Measurements from ENCODE around the gene TATDN2.
A peak's percentile ranks its signal among the peaks of the same experiment; 100 is the strongest.
"Not testable (repeated sequence)": the region's sequence is repeated elsewhere in the genome, so short reads cannot be mapped to it uniquely, and the experiment has no call there.

TATDN2 gene

DNA sequence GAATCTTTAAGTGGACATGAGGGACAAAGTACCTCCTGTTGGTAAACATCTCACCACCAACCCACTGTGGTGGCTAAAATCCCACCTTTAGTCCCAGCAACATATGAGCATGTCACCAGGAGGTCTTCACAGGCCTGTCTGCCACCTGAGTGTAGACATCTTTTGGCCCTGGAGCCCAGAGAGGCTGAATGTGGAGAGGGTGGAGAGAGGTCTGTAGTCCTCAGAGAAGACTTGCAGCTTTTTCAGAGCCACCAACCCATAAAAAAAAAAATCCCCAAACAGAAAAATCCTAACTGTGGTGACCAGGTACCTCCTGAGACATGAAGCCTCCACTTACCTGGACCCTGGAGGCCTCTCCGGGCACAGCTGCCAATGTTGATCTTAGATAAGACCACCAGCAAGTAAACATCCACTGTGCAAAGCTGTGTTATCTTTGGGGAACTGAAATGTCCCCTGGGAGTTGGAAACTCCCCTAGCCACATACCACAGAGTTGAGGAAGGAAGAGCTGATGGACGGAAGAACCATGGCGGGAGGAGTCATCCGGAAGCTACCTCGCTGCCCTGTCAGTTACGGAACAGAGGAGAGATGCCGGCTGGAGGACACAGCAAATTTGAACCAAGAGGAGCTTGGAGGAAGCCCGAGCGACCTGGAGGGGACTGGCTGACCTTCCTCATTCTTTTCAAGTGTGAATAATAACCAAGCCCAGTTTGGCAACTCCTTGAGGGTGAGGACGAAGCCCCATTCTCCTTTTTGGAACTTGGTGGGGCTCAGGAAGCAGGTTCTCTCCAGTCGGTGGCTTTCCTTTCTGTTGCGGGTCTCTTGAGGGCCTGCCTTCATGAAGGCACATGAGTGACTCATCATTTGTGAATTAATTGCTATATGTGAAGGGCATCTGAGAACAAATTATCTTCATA, 44.5 kb downstream of the TATDN2 start, which contains the start of gene GHRL:
Gene GHRL (minus strand): TSS at position 443 of the 915 bp plus-strand sequence. CDS start 2,767 bp downstream, outside the sequence.
- DNase-seq: peak; percentile 20

DNA sequence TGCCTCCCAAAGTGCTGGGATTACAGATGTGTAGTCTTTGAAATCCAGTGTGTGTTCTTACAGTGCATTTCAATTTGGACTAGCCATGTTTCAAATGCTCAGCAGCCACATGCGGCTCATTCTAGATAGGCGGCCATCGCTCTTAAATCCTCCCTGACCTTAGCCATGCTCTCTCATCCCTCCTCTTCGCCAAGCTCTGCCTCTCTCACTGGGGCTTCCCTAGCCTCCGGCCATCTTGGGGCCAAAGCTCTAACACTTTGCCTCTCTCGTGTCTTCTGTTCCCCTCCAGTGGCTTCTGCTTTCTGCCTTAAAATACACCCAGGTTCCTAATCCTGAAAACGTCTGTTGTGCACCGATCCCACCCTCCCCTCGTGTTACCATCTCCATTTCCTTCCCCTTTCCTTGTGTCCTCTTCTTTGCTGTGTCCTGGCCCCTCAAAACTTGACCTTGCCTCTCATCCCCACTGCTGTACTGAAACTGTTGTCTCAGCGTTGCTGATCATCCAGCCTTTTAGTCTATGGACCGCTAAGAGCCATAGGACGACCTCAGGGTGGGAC, 45.8 kb downstream of the TATDN2 start:
- no peak for DNase-seq

DNA sequence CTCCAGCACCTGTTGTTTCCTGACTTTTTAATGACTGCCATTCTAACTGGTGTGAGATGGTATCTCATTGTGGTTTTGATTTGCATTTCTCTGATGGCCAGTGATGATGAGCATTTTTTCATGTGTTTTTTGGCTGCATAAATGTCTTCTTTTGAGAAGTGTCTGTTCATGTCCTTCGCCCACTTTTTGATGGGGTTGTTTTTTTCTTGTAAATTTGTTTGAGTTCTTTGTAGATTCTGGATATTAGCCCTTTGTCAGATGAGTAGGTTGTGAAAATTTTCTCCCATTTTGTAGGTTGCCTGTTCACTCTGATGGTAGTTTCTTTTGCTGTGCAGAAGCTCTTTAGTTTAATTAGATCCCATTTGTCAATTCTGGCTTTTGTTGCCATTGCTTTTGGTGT, 49.8 kb downstream of the TATDN2 start:
- not testable (repeated sequence) for DNase-seq

DNA sequence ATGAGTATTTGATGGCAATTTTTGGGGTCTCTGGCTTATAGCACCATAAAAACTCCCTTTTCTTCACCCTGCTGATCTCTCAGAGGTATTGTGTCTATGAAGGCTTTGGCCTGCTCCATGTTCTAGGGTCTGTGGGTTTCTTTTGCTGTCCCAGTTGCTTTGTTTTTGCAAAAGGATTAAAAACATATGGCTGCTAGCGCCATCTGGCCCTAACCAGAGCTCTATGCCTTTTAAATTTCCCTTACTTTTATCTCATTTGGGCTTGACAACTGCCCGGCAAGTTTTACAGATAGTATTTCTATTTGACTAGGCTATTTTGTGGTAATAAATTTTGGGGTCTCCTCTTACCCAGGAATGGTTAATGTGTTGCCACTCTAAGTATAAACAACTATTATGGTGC, 50.9 kb downstream of the TATDN2 start:
- DNase-seq: no peak

DNA sequence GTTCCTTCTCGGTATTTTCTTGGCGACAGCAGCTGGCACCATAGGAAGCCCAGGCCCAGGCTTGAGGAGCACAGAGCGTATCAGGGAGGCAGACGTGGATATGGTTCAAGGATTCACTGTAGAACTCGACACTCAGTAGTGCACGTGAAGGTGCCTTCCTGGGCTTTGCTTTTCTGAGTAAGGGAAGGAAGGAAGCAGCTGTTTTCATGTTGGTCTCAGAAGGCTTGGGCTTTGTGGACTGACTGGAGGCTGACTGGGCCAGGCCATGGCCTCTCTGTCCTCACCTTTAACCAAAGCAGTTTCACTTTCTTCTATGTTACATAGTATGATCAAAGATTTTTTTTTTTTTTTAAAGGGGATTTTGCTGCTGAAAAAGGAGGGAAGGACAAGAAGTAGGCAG, 51.4 kb downstream of the TATDN2 start:
- no peak for DNase-seq

DNA sequence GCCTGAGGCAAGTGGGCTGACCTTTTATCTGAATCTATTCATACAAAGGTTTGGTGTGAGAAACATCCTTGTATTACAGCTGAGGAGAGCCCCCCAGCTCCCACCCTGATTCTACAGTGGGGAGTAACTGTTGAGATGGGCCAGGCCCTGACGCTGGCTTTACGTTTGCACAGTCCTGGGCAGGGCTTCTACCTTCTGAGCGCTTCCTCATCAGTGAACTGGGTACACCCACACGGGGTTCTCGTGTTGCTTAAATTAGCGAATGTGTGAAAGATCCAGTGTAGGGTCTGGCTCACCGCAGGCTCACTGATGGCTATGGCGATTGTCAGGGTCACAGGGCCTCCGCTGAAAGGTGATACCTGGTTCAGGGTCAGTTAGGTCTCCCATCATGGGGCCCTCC, 51.8 kb downstream of the TATDN2 start:
- no peak for DNase-seq

DNA sequence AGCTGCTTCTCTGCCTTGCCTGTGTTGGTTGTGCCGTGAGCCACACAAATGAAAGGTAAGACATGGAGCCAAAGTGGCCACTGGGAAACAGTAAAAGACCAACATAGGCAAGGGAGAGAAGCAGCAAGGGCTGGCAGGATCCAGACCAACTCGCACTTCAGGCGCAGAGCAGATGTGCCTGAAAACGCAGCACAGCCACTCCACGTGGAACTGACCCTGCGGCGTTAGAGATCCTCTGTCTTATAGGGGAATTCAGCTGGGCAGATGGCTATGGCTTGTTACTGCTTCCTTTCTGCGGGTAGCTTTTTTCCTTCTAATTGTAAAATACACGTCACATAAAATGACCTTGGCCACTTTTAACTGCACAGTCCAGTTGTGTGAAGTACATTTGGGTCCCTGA, 54.8 kb downstream of the TATDN2 start:
- no peak for DNase-seq

DNA sequence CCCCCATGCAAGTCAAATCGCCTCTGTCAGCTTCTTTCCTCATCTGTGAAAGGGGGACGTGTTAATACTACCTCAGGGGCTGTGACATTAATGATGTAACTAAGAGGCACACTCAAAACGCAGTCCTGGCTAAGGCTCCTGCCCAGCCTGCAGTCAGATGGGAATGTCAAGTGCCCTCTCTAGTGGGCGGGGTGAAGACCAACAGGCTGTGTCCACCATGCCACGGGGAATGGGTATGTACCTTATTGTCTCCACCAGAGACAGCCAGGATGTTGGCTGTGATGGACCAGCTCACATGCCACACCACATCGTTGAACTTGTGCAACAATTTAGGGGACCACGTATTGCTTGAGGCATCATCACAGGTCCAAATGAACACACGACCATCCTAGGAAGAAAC, 55.5 kb downstream of the TATDN2 start:
- no peak for DNase-seq

DNA sequence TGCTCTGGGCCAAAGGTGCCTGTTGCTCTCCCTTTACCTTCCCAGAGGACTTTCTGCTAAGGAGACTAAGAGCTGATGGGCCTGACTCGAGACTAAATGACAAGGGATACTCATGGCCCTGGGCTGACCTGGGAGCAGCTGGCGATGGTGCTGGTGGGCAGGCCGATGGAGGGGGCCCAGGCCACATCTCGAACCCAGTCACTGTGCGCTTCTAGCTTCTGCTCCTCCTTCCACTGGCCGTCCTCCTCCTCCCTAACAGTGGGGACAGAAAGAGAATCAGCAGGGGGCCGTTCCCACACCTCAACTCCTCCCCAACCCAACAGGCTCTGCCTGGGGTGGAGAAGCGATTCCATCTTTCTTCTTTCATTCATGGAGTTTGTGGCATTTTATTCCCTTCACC, 56.6 kb downstream of the TATDN2 start:
- DNase-seq: no peak

DNA sequence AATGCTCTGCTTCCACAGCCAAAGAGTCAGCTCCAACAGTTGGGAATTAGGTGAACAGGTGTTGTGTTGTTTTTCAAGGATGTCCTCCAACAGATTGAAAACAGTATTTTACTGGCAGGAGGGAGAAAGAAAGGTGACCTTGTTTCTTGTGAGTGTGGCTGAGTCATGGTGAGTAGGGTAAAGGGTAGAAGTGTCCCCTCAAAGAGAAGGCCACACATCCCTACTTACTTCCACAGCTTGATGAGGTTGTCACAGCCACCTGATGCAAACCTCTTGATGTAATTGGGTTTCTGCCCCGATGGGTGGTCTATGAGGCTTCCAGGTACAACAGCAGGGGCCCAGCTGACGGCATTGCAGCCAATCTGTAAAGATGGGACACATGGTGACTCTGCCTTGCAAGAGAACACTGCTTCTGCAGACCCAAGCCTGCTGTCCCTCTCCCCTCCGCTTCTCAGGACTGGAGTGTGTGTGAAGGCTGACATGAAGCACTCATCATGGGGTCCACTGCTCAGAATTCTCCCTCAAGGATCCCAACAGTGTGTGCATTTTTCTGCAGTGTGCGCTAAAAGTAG, 57.2 kb downstream of the TATDN2 start:
- no peak for DNase-seq

DNA sequence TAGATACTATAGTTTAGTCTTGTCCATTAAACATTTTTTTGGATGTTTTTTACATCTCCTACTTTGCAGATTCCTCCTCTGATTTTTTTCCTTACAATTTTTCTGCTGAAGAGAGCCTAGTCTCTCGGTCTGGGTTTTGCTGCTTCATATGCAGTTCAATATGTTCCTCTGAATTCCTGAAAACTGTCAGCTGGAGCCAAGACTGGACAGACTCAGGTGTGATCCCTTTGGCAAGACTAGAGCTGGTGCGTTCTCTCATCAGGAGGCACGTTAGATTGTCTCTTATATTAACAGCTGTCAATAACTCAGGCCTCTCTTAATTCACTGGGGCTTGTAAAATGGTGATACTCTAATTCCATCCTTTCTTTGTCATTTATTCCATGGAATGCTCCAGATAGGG, 57.9 kb downstream of the TATDN2 start:
- no peak for DNase-seq

DNA sequence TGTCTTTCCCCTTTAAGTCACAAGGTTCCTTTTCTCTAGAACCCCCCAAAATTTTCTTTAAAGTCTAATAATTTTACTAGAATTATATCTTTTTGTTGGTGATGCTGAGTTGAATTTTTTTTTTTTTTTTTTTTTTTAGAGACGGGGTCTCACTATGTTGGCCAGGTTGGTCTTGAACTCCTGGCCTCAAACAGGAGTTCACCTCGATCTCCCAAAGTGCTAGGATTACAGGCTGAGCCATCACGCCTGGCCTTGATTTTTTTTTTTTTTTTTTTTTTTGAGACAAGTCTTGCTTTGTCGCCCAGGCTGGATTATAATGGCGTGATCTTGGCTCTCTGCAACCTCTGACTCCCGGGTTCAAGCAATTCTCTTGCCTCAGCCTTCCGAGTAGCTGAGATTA, 60.4 kb downstream of the TATDN2 start:
- DNase-seq: no peak

DNA sequence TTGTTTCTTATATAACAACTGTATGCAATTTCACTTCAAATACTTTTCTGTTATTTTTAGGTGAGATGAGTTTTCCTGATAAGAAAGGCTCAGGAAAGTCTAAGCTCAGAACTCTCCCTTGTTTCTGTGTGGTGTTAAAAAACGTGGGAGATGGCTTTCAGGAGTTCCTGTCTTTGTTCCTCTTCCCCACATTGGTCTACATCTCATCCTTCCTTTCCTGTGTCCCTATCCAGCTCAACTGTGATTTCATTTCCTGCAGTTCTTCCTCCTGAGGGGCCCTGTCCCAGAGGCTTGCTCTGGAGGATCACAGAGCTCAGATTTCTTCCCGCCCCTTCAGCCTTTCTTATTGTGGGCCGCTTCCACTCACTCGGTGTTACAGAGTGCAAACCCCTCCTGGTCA, 61.5 kb downstream of the TATDN2 start:
- no peak for DNase-seq

DNA sequence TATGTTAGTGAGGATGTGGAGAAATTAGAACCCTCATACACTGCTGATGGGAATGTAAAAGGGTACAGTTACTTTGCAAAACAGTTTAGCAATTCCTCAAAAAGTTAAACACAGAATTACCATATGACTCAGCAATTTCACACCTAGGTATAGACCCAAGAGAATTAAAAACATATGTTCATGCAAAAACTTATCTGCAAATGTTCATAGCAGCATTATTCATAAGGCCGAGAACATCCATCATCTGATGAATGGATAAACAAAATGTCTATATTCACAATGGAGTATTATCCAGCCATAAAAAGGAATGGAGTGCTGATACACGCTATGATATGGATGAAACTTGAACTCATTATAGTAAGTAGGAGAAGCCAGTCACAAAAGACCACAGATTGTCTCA, 62.3 kb downstream of the TATDN2 start:
- no peak for DNase-seq

DNA sequence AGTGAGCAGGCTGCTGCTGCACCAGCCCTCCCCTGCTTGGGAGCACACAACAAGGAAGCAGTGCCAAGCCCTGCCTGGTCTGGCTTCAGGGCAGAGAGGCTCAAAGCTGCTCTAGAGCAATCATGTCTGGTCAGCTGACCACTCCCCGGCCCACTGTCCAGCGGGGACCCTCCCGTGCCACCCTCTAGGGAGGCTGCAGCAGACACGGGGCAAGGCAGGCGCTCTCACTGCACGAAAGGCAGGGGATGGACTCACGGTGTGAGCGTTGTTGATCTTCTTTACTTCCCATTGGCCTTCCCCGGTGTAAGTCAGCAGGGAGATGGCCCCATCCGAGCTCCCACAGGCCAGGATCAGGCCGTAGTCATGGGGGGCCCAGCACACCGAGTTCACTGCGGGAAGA, 63.5 kb downstream of the TATDN2 start:
- DNase-seq: no peak

DNA sequence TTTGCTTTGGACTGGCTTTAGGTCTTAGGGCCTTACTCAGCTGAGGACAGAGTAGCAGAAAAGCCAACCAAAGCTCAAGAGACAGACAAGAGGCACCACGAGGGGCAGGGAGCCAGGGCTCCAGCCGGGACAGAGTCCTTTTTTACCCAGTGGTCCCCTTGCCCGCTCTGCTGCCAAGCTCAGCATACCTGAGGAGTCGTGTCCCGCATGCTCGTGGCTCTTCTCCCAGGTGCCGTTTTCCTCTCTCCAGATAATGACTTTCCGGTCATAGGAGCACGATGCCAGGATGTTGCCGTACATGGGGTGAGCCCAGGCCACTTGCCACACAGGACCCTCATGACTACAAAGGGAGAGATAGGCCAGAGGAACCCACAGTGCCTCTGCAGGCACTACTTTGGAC, 64.1 kb downstream of the TATDN2 start:
- no peak for DNase-seq

DNA sequence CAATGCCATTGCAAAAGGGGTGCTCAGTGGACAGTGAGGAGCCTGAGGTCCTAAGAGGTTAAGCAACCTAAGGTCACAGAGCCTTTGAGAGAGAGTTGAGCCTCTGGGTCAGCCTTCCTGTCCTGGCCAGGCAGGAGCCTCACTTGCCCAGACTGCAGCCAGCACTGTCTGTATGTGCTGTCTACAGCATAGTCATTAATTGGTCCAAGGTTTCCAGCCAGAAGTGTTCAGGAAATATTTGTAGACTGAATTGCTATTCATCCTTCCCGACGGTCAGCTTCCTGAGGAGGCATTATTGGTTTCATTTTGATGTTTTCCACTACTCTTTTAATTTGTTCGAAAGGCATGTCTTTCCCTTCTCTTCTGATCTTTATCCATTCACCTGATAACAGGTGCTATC, 64.6 kb downstream of the TATDN2 start:
- DNase-seq: no peak

DNA sequence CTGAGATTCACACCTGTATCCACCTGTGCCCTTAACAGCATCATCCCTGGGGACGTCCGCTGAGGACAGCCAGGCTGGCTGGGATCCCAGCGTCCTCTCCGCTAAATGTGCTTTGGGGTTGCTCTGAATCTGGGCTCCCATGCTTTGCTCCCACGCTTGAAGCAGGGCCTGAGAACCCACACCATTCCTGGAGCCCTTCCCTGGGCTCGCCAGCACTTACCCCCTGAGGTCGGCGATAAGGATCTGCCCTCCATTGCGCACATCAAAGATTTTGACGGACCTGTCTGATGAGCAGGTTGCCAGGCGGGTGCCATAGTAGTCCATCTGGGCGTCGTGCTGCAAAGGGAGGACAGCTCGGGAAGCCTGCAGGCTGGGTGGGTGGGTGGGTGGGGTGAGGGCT, 66.8 kb downstream of the TATDN2 start:
- DNase-seq: no peak

DNA sequence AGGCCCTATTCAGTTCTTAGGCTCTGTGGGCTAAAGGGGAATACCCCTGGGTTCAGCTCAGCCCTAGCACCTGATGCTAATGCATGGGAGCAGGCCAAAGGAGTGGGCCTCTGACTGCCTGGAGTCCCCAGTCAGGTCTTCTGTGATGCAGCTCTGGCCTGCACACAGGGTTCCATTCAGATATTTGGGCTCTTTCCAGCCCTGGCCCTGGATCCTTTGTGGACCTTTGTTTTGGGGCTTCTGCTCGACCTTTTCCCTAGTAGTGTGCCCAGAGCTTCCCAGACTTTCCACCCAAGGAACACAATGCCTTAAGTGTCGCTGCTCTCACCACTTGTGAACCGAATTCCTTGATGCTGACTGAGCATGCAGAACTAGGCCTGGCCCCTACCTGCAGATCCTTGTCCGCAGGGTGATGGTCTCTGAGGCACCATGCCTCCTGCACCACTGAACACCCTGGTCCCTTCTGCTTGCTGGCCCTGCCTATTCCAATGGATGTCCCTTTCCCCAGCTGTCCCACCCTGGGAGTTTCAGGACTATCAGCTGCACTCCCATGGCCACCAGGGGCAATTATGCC, 67.6 kb downstream of the TATDN2 start:
- no peak for DNase-seq

DNA sequence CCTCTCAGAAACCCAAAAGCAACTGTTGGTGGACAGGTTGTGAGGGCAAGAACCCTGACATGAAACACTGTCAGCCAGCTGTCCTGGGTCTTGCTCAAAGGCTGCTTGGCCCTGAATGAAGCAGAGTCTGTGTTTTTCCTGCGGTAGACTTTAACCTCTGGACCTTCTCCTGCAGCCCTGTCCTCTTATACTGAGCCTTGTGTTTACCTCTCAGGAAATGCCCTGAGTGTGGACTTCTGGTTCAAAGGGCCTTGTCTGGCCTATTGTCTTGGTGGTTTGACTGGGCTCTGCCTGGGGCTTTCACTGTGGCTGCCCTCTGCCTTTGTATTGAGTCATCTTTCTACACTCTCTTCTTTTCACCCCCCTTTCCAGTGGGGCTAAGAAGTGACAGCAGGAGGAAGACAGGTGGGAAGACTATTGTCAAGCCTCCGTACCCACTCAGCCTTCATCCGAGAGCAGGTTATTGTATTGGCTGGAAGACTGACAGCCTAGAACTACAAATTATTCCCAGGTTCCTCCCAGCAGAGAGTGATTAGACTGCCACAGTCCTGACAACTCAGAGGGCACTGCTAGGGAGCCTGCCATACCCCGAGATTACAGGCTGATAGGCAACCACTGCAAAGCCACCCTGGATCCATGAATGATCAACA, 69.2 kb downstream of the TATDN2 start:
- no peak for DNase-seq

DNA sequence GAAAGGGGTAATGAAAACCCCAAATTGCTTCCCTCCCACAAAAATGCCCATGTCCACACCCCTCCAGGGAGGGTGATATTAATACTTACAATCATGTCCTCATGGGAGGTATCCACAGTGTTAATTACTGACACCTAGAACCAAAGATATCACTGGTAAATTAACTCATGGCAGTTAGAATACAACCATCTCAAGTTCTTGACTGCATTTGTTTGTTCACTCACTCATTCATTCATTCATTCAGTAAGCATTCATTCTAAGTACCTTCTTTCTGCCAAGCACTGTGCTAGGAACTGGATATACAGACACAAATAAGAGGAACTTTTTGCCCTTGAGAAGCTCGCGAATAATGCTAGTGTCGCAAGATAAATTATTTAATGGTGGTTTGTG, 69.7 kb downstream of the TATDN2 start:
- no peak for DNase-seq

DNA sequence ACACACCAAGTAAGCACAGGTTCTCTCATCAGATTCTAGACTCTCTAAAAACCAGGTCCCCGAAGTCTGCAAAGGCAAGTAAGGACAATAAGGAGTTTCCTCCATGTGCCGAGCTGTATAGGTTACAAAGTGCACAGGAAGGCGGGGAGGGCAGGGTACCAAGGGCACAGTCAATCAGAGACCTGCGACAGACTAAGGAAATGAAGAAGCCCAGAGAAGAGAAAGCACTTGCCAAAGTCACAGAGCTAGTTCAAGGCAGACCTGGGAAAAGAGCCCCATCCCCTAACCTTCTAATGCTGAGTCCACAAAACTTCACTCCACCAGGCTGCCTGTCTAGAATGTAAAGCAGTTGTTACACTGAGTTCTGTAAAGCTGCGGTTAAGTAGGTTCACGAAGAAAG, 71.0 kb downstream of the TATDN2 start:
- DNase-seq: no peak

DNA sequence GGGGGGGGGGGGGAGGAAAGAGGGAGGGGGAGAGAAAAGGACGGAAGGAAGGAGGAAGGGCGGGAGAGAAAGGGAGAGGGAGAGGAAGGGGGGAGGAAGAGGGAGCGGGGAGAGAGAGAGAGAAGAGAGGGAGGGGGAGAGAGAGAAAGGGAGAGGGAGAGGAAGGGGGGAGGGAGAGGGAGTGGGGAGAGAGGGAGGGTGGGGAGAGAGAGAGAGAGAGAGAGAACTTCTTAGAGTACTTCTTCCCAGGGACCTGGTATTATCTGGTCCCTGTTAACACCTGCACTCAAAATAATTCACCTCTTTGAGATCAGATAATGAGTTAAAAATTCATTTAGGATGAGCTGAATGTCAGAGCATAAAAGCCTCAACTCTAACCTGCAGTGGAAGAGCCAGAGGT, 71.5 kb downstream of the TATDN2 start:
- no peak for DNase-seq

DNA sequence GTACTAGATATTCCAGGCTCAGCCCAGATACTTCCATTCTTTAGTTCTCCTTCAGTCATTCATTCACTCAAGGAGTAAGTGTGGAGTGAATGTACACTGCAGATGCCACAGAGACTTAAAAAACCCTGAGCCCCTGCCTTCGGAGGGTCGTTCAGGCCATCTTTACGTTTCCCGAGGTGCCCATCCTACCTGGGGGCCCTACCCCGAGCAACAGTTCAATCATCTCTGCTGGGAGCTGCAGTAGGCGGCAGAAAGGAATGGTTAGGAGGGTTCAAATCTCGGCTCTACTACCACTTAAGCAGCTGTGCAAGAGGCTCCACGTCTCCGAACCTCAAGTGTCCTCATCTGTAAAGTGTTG, 72.0 kb downstream of the TATDN2 start:
- no peak for DNase-seq

All from CD4-positive, alpha-beta T cell treated with Interleukin-4 for 4 hours (primary cell).